Dermis microvascular lymphatic vessel endothelial cell (primary cell): ENCODE data around the gene FBH1. TPM values are rescaled to one million over a fixed set of nuclear protein-coding genes. Genes with fewer than 3 reads are reported as not detected.
"Not testable (repeated sequence)": the region's sequence is repeated elsewhere in the genome, so short reads cannot be mapped to it uniquely, and the experiment has no call there.

Experiments
- DNase-seq, 2 donors: peaks; one replicate each; pipeline versions ENCODE4 v3.0.0 to v3.0.0-alpha.2; 2010; ENCODE audit warnings: low read depth in 2 of 2
- total RNA-seq: library from RNA; depleted of rRNA; stranded (reverse); fragments of >200 nt; gene quantifications from 2 replicates; pipeline ENCODE4 v1.2.1, GENCODE V29; 2014

The FBH1 gene
- total RNA-seq, 1 donor from 2014 or later = 61.6 TPM

DNA sequence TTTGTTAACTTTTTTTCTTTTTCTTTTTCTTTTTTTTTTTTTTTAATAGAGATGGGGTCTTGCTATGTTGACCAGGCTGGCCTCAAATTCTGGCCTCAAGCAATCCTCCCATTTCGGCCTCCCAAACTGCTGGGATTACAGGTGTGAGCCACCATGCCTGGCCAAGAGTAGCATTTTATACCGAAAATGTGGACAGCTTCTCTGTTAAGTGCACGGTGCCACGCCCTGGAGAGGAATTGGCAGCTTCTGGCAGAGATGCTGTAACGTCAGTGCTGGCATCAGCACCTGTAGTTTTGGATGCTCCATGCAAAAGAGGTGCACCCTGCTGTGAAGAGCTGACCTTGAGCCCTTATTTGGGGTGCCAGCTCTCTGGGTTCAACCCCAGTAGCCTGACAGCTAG lies 69.1 kb downstream of the FBH1 start:
- DNase-seq = no peak

DNA sequence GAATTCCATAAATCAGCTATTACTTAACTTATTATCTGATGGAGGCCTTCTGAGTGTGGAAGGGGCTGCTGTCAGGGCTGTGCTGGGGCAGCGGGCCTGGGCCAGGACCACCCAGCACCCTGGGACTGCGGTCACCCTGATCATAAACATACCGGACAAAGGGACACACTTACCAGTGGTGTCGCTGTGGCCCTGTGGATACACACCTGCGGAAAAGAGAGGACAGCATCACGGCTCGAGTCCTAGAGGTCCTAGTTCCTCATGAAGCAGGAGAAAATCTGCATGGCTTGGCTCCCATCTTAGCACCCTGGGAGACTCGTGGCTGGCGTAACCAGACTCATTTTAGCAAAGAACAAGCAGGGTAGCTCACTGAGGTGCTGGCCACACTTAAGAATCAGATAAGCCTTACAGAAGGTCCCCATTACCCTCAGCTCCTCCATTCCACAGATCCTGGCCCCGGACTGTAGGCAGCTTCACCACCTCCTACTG lies 69.6 kb downstream of the FBH1 start:
- no peak for DNase-seq

DNA sequence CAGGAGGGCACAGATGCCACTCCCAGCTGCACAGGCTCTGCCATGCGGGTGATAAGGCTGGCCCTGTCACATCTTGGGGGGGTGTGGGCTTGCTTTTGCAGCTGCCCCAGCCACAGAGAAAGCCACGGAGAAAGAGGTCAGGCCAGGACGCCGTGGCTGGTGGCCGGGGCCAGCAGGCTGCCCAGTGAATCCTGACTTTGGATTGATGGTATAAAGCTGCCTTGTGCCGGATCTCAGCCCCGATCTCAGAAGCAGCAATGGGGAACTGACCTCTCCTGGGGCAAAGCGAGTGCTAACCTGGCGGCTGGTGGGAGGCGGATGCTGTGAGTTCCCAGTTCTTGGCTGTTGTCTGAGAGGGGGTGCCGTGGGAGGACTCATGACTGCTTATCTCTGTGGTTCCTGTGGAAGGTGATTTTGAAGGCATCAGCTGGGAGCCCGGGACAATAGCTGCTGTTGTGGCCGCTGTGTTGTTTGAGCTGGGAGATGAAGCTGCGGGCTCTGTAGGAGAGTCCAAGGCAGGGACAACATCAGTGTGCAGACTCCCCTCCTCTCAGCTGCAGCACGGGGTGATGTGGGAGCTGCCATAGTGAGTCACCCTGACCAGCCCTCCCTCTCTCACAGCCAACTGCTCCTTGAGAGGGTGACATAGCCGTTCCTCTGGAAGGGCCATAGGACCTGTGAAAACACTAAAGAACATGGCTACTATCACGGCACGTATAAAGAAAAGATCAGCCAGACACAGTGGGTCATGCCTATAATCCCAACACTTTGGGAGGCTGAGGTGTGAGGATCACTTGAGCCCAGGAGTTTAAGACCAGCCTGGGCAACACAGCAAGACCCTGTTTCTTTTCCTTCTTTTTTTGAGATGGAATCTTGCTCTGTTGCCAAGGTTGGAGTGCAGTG lies 70.3 kb downstream of the FBH1 start:
- no peak for DNase-seq

DNA sequence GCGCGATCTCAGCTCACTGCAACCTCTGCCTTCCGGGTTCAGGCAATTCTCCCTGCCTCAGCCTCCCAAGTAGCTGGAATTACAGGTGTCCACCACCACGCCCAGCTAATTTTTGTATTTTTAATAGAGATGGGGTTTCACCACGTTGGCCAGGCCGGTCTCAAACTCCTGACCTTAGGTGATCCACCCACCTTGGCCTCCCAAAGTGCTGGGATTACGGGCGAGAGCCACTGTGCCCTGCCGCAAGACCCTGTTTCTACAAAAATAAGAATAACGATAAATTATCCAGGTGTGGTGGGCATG lies 70.9 kb downstream of the FBH1 start:
- DNase-seq = not testable (repeated sequence)

DNA sequence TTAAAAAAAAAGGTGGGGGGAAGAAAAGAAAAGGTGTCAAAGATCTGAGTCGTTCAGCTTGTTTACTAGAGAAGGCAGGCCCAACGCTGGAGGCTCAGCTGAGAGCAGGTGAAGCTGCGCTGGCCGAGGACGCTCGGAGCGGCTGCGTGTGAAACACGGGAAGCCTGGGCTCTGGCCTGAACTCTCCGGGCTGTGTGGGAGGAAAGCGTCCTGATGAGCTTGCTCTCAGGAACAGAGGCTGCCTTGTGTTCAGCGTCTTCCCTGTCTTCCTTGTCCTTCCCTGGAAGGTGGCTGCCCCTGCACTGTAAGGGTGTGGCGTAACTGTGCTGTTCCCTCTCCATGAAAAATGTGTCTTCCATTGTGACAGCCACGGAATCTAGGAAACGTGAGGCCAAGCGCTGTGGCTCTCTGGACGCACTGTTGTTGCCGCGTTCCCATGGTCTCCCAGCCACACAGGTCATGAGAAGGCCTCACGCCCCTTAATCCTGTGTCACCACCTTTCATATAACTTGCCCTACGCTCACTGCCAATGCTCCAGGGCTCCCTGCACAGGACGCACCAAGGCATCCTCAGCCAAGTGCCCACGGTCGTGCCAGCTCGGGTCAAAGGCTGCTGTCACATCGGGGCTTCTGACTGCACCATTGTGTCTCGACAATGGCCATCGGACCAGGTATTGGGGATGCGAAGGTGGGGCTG lies 71.5 kb downstream of the FBH1 start:
- no peak for DNase-seq

DNA sequence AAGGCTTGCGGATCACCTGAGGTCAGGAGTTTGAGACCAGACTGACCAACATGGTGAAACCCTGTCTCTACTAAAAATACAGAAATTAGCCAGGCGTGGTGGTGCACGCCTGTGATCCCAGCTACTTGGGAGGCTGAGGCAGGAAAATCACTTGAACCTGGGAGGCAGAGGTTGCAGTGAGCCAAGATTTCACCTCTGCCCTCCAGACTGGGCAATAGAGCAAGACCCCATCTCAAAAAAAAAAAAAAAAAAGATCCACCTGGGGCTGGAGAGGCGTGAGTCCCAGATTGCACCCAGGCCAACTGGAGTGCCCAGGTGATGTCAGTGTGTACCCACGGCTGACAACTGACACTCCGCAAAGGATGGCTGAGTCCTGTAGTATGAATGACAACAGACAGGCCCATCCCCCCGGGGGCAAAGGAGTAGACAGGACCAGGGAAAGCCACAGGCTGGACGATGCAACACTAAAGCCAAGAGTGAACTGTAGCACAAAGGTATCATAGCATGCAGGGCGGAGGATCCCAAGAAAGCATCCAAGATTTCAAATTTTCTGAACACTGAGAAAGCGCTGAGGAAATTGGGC lies 72.4 kb downstream of the FBH1 start:
- DNase-seq = not testable (repeated sequence)

DNA sequence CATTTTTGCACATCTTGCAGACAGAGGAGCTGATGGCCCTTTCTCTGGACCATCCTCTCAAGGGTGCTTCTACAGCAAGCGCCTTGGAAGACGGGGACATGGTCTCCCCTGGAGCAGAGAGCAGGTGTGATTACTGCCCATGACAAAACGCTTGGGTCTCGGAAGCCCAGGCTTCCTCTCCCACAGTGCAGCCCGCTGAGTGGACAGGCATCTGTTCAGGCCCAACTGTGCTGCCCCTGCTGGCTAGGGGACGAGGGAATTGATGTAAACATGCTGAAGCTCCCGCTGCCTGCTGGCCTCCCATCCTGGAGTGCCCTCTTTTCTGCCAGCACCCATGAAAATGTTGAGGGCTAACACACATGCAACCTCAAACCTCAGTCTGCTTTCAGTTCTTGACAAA lies 73.0 kb downstream of the FBH1 start:
- no peak for DNase-seq

DNA sequence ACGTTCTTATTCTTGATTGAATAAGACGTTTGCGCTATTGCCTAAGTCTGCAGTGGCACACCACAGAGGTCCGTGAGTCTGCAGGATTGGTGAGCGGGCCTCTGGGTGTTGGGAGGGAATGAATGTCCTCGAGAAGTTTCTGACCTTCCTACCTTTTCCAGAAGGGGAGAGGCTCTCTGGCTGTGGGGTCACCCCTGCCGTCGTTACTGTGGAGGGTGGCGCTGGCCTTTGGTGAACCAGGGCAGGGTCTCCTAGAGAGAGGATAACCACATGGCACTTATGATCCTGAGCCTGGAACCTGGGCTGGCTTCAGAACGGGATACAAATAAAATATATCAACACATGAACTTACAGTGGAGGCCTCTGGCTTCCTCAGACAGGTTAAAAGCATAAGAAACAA lies 73.5 kb downstream of the FBH1 start:
- no peak for DNase-seq

DNA sequence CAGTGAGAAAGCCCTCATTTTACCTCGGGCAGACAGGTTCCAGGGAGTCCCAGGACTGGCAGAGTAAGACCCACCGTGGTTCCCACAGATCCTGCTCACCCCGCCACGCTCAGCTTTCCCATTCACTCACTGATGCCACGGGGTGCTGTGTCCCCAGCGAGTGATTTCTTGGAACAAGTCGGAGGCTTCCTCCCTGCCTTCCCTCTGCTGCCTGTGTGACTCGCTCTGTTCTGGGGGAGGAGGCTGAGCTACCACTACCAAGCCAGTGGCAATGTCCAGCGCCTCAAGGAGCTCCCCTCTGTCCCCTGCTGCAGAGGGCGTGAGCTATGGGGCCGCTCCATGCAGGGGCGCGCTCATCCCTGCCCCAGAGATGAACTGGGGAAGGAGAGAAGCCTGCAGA lies 74.7 kb downstream of the FBH1 start:
- no peak for DNase-seq

DNA sequence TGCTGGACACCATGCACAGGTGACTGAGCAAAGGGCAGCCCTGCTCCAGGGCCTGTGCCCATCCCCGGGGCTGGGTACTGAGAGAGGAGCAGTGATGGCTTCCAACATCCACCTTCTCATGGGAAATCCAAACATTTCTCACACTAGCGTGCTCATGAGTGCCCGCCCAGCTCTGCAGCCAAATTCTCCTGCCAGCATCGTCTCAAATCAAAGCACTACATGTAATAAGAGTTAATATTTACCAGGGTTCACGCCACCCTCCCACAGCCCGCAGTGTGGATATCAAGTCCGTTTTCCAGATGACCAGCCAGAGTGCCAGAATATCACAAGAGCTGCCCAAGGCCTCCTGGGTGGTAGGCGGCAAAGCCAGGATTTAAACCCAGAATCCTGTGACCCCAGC lies 75.2 kb downstream of the FBH1 start:
- DNase-seq = no peak

DNA sequence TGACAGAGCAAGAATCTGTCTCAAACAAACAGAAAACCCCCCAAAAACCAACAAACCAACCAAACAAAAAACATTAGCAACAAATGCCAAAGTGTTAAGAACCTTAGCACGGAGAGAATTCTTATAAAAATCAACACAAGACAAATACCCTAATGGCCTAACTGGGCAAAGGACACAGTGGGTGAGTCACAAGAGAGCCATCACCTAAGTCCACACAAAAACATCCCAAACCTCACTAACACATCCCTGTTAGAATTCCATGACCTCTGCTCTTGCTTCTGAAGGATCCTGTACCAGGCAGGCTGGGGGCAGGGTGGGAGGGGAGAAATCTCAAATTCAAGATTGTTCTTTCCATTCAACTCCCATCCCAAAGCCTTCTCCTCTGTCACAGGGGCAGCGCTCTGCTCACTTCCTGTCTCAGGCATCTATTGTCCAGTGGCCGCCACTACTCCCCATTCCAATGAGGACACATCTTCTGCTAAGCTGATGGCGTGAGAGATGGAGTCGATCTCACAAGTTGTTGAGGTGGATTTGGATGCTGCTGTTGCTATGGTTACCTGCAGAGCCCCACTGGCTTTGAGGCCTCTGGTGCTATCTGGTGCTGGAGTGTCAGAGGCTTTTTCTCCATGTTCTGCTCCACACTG lies 78.1 kb downstream of the FBH1 start:
- no peak for DNase-seq

DNA sequence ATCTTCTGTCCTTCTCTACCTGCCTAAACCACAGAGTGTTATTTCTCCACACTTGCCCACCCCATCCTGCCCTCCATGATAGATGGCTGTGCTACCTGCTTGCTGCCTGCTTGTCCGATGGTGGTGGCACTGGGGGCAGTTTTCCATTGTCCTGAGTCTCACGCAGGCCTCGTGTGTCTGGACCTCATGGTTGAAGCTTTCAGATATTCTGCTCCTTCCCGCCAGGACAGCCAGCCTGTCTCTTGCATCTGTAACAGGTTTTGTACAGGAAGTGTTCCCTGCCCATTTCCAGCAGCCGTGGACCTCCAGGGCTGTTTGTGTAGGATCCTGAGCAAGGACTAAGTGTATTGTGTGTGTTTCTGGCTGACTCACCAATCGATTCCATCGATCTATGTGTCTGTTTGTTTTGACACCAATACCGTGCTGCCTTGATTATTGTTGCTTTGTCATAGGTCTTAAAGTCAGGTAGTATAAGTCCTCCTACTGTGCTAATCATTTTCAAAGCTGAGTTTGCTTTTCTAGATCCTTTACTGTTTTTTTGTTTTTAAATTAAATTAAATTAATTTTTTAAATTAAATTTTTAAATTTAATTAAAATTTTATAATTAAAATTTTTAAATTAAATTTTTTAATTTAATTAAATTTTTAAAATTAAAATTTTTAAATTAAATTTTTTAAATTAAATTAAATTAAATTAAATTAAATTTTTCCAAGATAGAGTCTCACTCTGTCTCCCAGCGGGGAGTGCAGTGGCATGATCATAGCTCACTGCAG lies 78.8 kb downstream of the FBH1 start:
- DNase-seq = no peak

DNA sequence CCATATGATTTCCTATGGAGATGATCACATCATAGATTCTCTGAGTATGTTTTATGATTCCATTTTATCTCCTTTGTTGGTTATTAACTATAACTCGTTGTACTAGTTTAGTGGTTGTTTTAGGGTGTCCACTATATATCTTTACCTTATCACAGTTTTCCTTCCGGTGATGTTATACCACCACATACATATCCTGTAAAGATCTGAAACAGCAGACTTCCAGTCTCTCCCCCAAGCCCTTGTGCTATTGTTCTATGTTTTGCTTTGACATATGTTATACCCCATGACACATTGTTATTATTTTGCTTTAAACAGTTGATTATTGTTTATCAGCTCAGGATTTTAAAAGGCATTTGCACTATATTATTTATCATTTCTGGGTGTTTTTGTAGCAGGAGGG lies 80.0 kb downstream of the FBH1 start:
- peak in 1 of 2 donors; percentile 35 for DNase-seq

DNA sequence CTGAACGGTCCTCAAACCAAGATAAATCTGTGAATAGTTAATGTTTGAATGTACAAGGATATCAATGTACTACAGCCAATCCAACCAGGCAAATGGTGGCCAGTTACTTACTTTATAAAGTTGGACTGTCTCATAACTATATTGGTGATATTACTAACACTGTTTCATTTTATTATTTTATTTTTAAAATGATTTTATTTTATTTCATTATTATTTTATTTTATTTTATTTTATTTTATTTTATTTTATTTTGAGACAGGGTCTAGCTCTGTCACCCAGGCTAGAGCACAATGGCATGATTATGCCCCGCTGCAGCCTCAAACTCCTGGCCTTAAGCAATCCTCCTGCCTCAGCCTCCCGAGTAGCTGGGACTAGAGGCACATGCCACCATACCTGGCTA lies 80.5 kb downstream of the FBH1 start:
- DNase-seq = no peak

DNA sequence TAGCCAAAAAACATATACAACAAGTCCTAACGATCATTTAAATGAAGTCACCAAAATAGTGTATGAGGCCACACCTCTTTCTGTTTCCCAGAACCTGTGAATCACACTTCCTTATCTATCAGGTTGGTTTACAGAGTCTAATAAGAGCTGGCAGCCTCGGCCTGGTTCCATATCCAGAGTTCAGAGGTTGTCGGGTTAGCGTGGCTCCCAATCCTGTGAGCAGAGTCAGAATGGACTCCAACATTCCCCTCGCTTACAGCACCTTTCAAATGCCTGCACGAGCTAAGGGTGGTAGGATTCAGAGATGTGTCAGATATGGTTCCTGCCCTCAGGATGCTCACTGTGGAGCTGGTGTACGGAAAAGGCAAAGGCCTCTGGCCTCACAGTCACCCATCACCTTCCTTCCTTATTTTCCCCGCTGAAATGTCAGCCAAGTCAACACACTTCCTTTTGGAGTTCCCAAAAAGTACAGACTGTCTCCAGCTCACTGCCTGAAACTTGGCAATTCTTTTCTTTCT lies 81.3 kb downstream of the FBH1 start:
- DNase-seq = peak; percentile 58 to 85

DNA sequence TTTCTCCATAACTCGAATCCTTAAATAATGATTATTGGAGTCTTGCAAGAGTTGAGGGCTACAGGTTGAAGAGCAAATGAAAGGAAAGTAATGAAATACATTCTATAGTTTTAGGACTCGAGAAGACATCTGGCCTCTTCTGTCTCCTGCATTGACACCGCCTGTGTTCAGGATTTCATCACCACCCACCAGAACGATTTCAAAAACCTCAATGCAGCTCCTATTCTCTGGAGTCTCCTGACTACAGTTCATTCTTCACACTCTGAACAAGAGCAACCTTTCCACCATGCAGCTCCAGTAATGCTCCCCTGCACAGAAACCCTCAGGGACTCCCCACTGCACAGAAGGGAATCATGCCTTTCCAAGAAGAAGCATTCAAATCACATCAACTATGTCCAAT lies 81.8 kb downstream of the FBH1 start:
- DNase-seq = no peak

DNA sequence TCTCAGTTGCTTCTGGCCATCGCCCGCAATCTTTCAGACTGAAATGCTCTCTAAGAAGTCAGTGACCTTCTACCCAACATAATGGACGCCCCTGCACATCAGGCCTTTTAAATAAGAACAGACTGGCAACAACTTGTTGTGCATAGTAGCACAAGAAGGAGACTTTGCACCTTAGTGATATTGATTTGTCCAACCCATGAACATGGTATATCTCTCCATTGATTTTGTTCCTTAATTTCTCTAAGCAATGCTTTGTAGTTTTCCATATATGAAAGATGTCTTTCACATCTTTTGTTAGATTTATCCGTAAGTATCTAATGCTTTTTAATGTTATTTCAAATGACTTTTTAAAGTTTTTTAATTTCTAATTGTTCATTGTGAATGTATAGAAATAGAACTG lies 83.0 kb downstream of the FBH1 start:
- DNase-seq = no peak

DNA sequence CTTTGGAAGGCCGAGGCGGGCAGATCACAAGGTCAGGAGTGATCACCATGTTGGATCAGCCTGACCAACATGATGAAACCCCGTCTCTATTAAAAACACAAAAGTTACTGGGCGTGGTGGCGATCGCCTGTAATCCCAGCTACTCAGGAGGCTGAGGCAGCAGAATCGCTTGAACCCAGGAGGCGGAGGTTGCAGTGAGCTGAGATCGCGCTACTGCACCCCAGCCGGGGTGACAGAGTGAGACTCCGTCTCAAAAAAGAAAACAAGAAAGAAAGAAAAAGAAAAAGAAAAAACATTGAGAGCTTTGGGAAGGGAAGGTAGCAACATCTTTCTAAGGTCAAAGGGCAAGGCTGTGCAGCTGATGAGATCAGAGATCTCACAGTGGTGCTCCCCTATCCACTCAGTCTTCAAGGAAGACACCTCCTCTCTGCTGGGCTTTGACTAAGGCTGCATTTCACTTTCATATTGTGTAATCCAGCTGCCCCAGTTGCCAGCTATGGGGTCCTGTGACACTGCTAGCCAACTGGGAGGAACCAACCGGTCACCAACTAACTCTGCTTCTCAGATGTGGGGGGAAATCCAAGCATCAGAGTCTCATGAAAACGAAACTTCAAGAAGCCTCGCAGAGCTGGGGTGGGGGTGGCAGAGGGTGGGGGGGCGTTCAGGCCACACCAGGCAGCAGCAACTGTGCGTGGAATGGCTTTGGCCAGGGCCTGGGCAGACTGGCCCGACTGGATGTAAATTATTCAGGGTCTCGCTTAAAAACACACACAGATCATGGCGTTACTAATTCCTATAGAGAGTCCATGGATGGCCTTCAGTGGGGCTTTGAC lies 85.8 kb downstream of the FBH1 start:
- DNase-seq = peak in 1 of 2 donors; percentile 36

DNA sequence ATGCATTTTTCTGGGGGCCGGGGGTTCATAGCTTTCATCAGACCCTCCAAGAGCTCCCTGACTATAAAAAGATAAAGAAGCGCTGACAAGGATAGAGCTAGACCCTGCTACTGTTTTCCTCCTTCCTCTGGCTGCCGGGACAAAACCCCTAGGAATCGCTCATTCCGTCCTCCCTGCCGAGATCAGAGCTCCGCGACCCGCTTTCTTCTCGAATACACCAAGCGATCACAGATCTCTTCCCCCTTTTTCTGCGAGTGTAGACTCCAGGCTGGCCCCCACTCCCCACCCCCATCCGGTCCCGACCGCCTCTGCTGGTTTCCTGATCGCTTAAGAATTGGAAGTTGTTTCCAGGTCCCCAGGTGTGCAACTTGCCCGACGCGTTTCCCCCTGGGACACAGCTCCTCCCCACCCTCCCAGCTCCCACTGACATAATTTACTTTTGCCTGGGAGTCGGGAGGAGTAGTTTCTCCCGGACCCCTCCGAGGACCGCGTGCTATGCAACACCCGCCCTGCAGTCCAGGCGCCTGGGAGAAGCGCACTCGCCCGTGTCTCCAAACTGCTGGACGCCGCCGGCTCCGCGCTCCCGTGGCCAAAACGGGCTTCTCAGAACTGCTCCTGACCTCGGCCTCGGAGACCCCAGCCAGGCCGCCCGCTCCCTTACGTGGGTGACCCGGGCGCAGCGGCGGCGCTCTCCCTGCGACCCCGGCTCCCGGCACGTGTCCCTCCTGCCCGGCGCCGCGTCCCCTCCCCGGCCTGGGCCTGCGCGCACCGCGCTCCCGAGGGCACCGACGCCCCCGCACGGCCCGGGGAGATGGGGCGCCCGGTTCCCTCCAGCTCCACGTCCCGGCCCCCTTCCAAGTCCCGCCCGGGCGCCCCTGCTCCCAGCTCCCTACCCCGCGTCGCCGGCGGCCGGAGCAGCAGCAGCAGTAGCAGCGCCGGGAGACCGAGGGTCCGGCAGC lies 86.7 kb downstream of the FBH1 start:
- peak in 1 of 2 donors; percentile 61 for DNase-seq
